HG02798 (cell line): ENCODE data around the gene HIF1A.

Source experiments
- ATAC-seq: cut with Tn5 transposase; IDR thresholded peaks from one replicate; pipeline ENCODE4 v1.9.1; 2021; ENCODE audit warnings: mild to moderate bottlenecking; ENCODE audit not compliant: unreplicated experiment, poor library complexity

HIF1A gene

GRCh38 chr14:61671082-61671481, 24.2 kb upstream of the HIF1A start:
- ATAC-seq: peak; percentile 93

- ATAC-seq: no peak
Observed at GRCh38 chr14:61672796-61673195, 22.5 kb upstream of the HIF1A start.

GRCh38 chr14:61673305-61673704, 22.0 kb upstream of the HIF1A start:
- ATAC-seq: no peak

- ATAC-seq: no peak
Observed at GRCh38 chr14:61675291-61675690, 20.0 kb upstream of the HIF1A start.

- no peak for ATAC-seq
Observed at GRCh38 chr14:61677479-61677878, 17.8 kb upstream of the HIF1A start.

GRCh38 chr14:61678975-61679374, 16.3 kb upstream of the HIF1A start:
- ATAC-seq: no peak

- ATAC-seq: no peak
Observed at GRCh38 chr14:61681413-61681812, 13.9 kb upstream of the HIF1A start.

- ATAC-seq: no peak
Observed at GRCh38 chr14:61683108-61683507, 12.2 kb upstream of the HIF1A start.

- ATAC-seq: no peak
Observed at GRCh38 chr14:61690039-61690438, 5.3 kb upstream of the HIF1A start.

- ATAC-seq: no peak
Observed at GRCh38 chr14:61690982-61691381, 4.3 kb upstream of the HIF1A start.

GRCh38 chr14:61691495-61691894, 3.8 kb upstream of the HIF1A start:
- ATAC-seq: no peak

GRCh38 chr14:61694039-61694438, 1.3 kb upstream of the HIF1A start:
- no peak for ATAC-seq

GRCh38 chr14:61695695-61696527, 598 bp downstream of the HIF1A start:
- peak; percentile 1 for ATAC-seq

- ATAC-seq: no peak
Observed at GRCh38 chr14:61696753-61697318, 1.5 kb downstream of the HIF1A start.

GRCh38 chr14:61698206-61698980, 3.1 kb downstream of the HIF1A start:
- no peak for ATAC-seq

GRCh38 chr14:61699027-61699426, 3.7 kb downstream of the HIF1A start:
- no peak for ATAC-seq

GRCh38 chr14:61700104-61700886, 5.0 kb downstream of the HIF1A start:
- ATAC-seq: no peak

GRCh38 chr14:61701946-61702345, 6.6 kb downstream of the HIF1A start:
- ATAC-seq: no peak

GRCh38 chr14:61703342-61704129, 8.2 kb downstream of the HIF1A start:
- ATAC-seq: no peak

GRCh38 chr14:61704554-61704953, 9.2 kb downstream of the HIF1A start:
- no peak for ATAC-seq
